ENCODE measurements around the gene ISL2.

DNA sequence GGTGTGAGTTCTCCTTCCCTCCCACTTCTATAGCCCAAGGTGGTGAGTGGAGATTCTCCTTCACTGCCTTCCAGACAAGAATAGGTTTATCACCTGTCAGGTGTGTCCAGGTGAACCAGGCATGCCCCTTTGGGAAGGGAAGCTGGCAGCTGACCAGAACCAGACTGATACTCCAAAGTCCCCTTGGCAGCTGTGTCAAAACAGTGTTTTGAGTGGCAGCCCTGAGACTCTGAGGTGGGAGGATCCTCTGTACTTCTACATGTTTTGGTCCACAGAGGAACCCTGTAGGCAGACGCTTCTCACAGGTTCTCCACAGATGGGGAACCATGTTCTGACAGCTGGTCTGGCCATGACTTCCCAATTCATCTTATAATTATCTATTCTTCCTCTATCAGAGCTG is 30.1 kb downstream of the ISL2 start:
- TF ChIP-seq, protein P1, sequence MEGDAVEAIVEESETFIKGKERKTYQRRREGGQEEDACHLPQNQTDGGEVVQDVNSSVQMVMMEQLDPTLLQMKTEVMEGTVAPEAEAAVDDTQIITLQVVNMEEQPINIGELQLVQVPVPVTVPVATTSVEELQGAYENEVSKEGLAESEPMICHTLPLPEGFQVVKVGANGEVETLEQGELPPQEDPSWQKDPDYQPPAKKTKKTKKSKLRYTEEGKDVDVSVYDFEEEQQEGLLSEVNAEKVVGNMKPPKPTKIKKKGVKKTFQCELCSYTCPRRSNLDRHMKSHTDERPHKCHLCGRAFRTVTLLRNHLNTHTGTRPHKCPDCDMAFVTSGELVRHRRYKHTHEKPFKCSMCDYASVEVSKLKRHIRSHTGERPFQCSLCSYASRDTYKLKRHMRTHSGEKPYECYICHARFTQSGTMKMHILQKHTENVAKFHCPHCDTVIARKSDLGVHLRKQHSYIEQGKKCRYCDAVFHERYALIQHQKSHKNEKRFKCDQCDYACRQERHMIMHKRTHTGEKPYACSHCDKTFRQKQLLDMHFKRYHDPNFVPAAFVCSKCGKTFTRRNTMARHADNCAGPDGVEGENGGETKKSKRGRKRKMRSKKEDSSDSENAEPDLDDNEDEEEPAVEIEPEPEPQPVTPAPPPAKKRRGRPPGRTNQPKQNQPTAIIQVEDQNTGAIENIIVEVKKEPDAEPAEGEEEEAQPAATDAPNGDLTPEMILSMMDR (IDR thresholded peaks at IDR 0.05; ENCODE audit: low read depth, low read length, missing input control) = no peak
- TF ChIP-seq RAD21 (IDR thresholded peaks at IDR 0.05) (no peak), RXRA (IDR thresholded peaks at IDR 0.05) (peak in 1 of 2 donors; percentile 12), JUND (IDR thresholded peaks at IDR 0.05) (no peak), SP1 (IDR thresholded peaks at IDR 0.05) (no peak), YY1 (IDR thresholded peaks at IDR 0.05) (no peak), FOXA1 (IDR thresholded peaks at IDR 0.05) (no peak), TAF1 (conservative IDR thresholded peaks at IDR 0.05) (no peak), EGR1 (IDR thresholded peaks at IDR 0.05; ENCODE audit: low read depth in 2 of 2) (no peak), GABPA (IDR thresholded peaks at IDR 0.05 in 1 of 2, conservative IDR thresholded peaks at IDR 0.05 in 1 of 2) (no peak)
- TF ChIP-seq, protein P2, sequence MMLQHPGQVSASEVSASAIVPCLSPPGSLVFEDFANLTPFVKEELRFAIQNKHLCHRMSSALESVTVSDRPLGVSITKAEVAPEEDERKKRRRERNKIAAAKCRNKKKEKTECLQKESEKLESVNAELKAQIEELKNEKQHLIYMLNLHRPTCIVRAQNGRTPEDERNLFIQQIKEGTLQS (IDR thresholded peaks at IDR 0.05) = no peak
- TF ChIP-seq, protein P3, sequence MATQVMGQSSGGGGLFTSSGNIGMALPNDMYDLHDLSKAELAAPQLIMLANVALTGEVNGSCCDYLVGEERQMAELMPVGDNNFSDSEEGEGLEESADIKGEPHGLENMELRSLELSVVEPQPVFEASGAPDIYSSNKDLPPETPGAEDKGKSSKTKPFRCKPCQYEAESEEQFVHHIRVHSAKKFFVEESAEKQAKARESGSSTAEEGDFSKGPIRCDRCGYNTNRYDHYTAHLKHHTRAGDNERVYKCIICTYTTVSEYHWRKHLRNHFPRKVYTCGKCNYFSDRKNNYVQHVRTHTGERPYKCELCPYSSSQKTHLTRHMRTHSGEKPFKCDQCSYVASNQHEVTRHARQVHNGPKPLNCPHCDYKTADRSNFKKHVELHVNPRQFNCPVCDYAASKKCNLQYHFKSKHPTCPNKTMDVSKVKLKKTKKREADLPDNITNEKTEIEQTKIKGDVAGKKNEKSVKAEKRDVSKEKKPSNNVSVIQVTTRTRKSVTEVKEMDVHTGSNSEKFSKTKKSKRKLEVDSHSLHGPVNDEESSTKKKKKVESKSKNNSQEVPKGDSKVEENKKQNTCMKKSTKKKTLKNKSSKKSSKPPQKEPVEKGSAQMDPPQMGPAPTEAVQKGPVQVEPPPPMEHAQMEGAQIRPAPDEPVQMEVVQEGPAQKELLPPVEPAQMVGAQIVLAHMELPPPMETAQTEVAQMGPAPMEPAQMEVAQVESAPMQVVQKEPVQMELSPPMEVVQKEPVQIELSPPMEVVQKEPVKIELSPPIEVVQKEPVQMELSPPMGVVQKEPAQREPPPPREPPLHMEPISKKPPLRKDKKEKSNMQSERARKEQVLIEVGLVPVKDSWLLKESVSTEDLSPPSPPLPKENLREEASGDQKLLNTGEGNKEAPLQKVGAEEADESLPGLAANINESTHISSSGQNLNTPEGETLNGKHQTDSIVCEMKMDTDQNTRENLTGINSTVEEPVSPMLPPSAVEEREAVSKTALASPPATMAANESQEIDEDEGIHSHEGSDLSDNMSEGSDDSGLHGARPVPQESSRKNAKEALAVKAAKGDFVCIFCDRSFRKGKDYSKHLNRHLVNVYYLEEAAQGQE (IDR thresholded peaks at IDR 0.05) = no peak
- TF ChIP-seq, protein P4, sequence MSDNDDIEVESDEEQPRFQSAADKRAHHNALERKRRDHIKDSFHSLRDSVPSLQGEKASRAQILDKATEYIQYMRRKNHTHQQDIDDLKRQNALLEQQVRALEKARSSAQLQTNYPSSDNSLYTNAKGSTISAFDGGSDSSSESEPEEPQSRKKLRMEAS (IDR thresholded peaks at IDR 0.05) = no peak
- TF ChIP-seq, protein P5, sequence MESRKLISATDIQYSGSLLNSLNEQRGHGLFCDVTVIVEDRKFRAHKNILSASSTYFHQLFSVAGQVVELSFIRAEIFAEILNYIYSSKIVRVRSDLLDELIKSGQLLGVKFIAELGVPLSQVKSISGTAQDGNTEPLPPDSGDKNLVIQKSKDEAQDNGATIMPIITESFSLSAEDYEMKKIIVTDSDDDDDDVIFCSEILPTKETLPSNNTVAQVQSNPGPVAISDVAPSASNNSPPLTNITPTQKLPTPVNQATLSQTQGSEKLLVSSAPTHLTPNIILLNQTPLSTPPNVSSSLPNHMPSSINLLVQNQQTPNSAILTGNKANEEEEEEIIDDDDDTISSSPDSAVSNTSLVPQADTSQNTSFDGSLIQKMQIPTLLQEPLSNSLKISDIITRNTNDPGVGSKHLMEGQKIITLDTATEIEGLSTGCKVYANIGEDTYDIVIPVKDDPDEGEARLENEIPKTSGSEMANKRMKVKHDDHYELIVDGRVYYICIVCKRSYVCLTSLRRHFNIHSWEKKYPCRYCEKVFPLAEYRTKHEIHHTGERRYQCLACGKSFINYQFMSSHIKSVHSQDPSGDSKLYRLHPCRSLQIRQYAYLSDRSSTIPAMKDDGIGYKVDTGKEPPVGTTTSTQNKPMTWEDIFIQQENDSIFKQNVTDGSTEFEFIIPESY (IDR thresholded peaks at IDR 0.05) = no peak
